ENCODE measurements around the gene DENND10.

DNA sequence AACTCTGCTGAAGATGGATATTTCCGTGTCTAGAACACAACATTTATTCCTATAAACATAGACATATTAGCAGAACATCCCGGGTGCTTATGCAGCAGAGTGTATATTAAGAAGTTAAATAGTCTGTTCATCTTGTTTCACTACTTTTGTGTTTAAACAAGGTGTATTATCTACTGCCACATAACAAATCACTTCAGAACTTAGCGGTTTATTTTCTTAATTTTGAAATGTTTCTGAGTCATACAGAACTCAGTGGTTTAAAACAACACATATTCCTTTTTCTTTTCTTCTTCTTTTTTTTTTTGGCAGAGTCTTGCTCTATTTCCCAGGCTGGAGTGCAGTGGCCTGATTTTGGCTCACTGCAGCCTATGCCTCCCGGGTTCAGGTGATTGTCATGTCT lies 25.8 kb downstream of the DENND10 start:
- TF ChIP-seq, protein P1, sequence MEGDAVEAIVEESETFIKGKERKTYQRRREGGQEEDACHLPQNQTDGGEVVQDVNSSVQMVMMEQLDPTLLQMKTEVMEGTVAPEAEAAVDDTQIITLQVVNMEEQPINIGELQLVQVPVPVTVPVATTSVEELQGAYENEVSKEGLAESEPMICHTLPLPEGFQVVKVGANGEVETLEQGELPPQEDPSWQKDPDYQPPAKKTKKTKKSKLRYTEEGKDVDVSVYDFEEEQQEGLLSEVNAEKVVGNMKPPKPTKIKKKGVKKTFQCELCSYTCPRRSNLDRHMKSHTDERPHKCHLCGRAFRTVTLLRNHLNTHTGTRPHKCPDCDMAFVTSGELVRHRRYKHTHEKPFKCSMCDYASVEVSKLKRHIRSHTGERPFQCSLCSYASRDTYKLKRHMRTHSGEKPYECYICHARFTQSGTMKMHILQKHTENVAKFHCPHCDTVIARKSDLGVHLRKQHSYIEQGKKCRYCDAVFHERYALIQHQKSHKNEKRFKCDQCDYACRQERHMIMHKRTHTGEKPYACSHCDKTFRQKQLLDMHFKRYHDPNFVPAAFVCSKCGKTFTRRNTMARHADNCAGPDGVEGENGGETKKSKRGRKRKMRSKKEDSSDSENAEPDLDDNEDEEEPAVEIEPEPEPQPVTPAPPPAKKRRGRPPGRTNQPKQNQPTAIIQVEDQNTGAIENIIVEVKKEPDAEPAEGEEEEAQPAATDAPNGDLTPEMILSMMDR (conservative IDR thresholded peaks at IDR 0.05; ENCODE audit: low read depth, low read length): no peak
- no peak for TF ChIP-seq EZH2 (IDR thresholded peaks at IDR 0.05; ENCODE audit: borderline replicate concordance, low read depth, low read length, poor library complexity, severe bottlenecking)
